Naive thymus-derived CD4-positive, alpha-beta T cell (primary cell): ENCODE data around the gene MAP3K9. TPM values are rescaled to one million over a fixed set of nuclear protein-coding genes. Genes with fewer than 3 reads are reported as not detected.

Experiments
- ATAC-seq: fragments of 150-1000 bp; cut with Tn5 transposase; 2 replicates; pipeline ENCODE4 v1.10.0; 2021; ENCODE audit warnings: mild to moderate bottlenecking, moderate library complexity
- CTCF ChIA-PET: fragments of 350-600 bp; sonication (Branson Sonifier 250); formaldehyde crosslinking; loops from one replicate; lab custom pipeline; 2021; ENCODE audit warnings: antibody characterized with exemption; lab: Charles Lee
- POLR2A ChIA-PET: fragments of 350-600 bp; sonication (Branson Sonifier 250); formaldehyde crosslinking; loops from one replicate; lab custom pipeline; 2021; ENCODE audit warnings: antibody characterized with exemption, inconsistent platforms; lab: Charles Lee
- DNase-seq, 9 donors: peaks; one replicate each; pipeline versions ENCODE4 v3.0.0 to v3.0.0-alpha.2; 2020 to 2022; ENCODE audit warnings: mixed read lengths in 1 of 9
- H3K27ac ChIP-seq: one replicate; pipeline ENCODE4 v1.7.0; 2013; ENCODE audit warnings: mild to moderate bottlenecking, low read depth, low read length, moderate library complexity
- H3K27me3 ChIP-seq, 2 donors: one replicate each; pipeline ENCODE4 v1.7.0; 2013; ENCODE audit warnings: low read length in 2 of 2, mild to moderate bottlenecking in 2 of 2, moderate library complexity in 2 of 2; ENCODE audit not compliant: control insufficient read depth in 2 of 2, insufficient read depth in 2 of 2
- H3K36me3 ChIP-seq, 3 experiments: 1 replicate in 2 of 3; 2 replicates in 1 of 3; pipeline ENCODE4 v1.7.0; 2013; ENCODE audit warnings: low read length in 3 of 3, mild to moderate bottlenecking in 3 of 3, moderate library complexity in 1 of 3; ENCODE audit not compliant: insufficient read depth in 3 of 3, control insufficient read depth in 2 of 3
- H3K4me1 ChIP-seq, 2 donors: one replicate each; pipeline ENCODE4 v1.7.0; 2013; ENCODE audit warnings: low read length in 2 of 2, mild to moderate bottlenecking in 2 of 2, moderate library complexity in 1 of 2; ENCODE audit not compliant: control insufficient read depth in 2 of 2, insufficient read depth in 2 of 2
- H3K4me3 ChIP-seq: 2 replicates; pipeline ENCODE4 v1.7.0; 2013; ENCODE audit warnings: mild to moderate bottlenecking, low read length
- H3K9me3 ChIP-seq, 3 experiments: 1 replicate in 2 of 3; 2 replicates in 1 of 3; pipeline ENCODE4 v1.7.0; 2013; ENCODE audit warnings: low read length in 3 of 3; ENCODE audit not compliant: control insufficient read depth in 2 of 3
- H3K27ac Mint-ChIP-seq, 9 donors: one replicate each; pipeline ENCODE4 v1.8.0; 2020 to 2022; ENCODE audit warnings: mixed read lengths in 9 of 9, mild to moderate bottlenecking in 8 of 9, moderate library complexity in 5 of 9, inconsistent platforms in 2 of 9
- H3K27me3 Mint-ChIP-seq, 5 donors: one replicate each; pipeline ENCODE4 v1.8.0; 2021 to 2022; ENCODE audit warnings: mixed read lengths in 5 of 5, mild to moderate bottlenecking in 1 of 5
- H3K36me3 Mint-ChIP-seq, 5 donors: one replicate each; pipeline ENCODE4 v1.8.0; 2020 to 2022; ENCODE audit warnings: mixed read lengths in 5 of 5, mild to moderate bottlenecking in 3 of 5, inconsistent platforms in 1 of 5
- H3K4me1 Mint-ChIP-seq, 7 donors: one replicate each; pipeline ENCODE4 v1.8.0; 2020 to 2022; ENCODE audit warnings: mixed read lengths in 7 of 7, mild to moderate bottlenecking in 3 of 7, inconsistent platforms in 1 of 7
- H3K4me3 Mint-ChIP-seq, 10 donors: one replicate each; pipeline ENCODE4 v1.8.0; 2020 to 2022; ENCODE audit warnings: mild to moderate bottlenecking in 10 of 10, mixed read lengths in 10 of 10, moderate library complexity in 6 of 10, inconsistent platforms in 2 of 10
- H3K9me3 Mint-ChIP-seq, 11 donors: one replicate each; pipeline ENCODE4 v1.8.0; 2020 to 2022; ENCODE audit warnings: mixed read lengths in 11 of 11, mild to moderate bottlenecking in 4 of 11, inconsistent platforms in 1 of 11, moderate library complexity in 1 of 11
- intact Hi-C, 2 donors: fragments of 100-400 bp; cut with micrococcal nuclease; formaldehyde crosslinking; loops; one replicate each; pipeline ENCODE4 v1.15.1; 2023
- polyA plus RNA-seq, 2 donors: library from polyadenylated mRNA; unstranded; fragments of 300-500 nt; fragmentation: Illumina TruSeq; gene quantifications; one replicate each; pipeline ENCODE4 v1.2.3, GENCODE V29; 2021
- total RNA-seq, 6 experiments: library from RNA in 5 of 6; stranded (reverse) in 5 of 6; gene quantifications; 1 replicate in 5 of 6; 2 replicates in 1 of 6; pipeline ENCODE4 v1.2.3 and lab custom pipeline; 2021 to 2026

MAP3K9 gene
- total and polyA plus RNA-seq, 7 experiments from 2014 or later, result 0.73 to 7.8 (median 5.3) TPM

DNA sequence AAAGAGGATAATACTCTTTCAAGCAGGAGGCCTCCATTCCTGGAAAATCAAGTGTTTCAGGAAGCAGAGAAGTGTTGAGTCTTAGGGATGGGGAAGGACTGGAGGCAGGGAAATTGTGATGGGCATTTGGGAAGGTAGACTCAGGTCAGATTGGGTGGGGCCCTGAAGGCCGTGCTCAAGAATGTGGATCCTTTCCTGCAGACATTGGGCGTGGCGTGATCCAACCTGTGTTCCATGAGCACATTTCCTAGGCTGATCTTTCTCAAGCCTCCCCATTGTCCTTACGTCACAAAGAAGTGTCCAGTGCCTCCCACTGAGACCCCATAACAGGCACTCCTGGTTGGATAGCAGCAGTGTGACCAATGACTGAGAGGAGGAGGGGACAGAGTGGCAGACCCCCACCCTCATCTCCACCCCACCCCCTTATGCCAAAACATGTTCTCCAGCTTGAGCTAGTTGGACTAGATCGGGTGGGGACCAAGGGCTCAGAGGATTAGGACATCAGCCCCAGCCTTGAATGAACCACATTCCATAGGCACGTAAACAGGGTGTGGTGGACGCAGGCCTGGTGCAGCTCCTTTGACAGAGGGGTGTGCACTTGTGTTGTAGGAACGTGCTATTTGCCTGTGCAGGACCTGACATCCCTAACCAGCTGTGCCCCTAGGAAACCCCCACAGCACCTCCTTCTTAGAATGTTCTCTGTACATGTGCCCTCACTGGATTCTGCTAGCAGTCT is 90.8 kb downstream of the MAP3K9 start:
- intact Hi-C loops, result loop anchor here in 1 of 2 donors (10.0 kb wide), 1 partner anchor 904 kb away; no protein-coding TSS in a partner anchor
- no peak overlapping the region for H3K27ac Mint-ChIP-seq
- no peaks in the 10 kb centered on the region for H3K9me3 Mint-ChIP-seq
- Histone ChIP-seq H3K4me3 (no peak overlapping the region), H3K9me3 (no peaks in the 10 kb centered on the region), H3K27ac (no peak overlapping the region), H3K4me1 (peaks cover 2 to 4% of the 10 kb centered on the region in 2 donors), H3K36me3 (no peaks in the 10 kb centered on the region), H3K27me3 (no peaks in the 10 kb centered on the region)
- H3K4me3 Mint-ChIP-seq, result no peak overlapping the region
- DNase-seq (no peak), ATAC-seq (no peak)
- ChIA-PET CTCF (no interaction called here), POLR2A (interaction anchor here (0.8 to 1.0 kb wide), 2 partner anchors 60 to 91 kb away, joined by 3 to 4 read pairs; no protein-coding TSS in a partner anchor)
- H3K4me1 Mint-ChIP-seq, result peaks cover 3 to 7% (median 5%) of the 10 kb centered on the region in 7 donors
- H3K36me3 Mint-ChIP-seq, result no peaks in the 10 kb centered on the region
- H3K27me3 Mint-ChIP-seq, result peaks cover 0 to 9% (median 4%) of the 10 kb centered on the region in 5 donors

DNA sequence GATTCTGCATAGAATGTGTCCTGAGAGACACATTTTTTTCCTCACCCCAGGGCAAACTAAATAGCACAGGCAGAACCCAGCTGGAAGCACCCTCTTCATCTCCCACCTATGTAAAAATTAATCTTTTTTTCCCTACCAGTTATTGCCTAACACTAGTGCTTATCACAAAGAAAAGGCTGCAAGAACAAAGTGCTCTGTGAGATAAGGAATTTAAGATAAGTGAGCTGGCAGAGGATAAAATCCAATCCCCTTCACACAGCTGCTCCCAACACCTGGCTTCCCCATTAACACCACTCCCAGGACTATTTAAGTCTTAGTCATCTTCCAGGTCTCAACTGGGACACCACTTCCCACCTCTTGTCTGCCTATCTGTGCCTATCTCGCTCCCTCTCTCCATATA is 92.4 kb downstream of the MAP3K9 start:
- no peak overlapping the region for H3K4me3 Mint-ChIP-seq
- H3K27ac ChIP-seq, result no peak overlapping the region
- CTCF ChIA-PET, result no interaction called here
- peaks cover 3 to 7% (median 5%) of the 10 kb centered on the region in 7 donors for H3K4me1 Mint-ChIP-seq
- H3K9me3 Mint-ChIP-seq, result no peaks in the 10 kb centered on the region
- no peaks in the 10 kb centered on the region for H3K27me3 ChIP-seq
- DNase-seq, result no peak
- H3K9me3 ChIP-seq, result no peaks in the 10 kb centered on the region
- POLR2A ChIA-PET, result interaction anchor here (0.6 kb wide), 1 partner anchor 94 kb away, joined by 3 read pairs; no protein-coding TSS in a partner anchor
- intact Hi-C loops, result loop anchor here in 1 of 2 donors (10.0 kb wide), 1 partner anchor 902 kb away; no protein-coding TSS in a partner anchor
- no peak for ATAC-seq
- H3K4me1 ChIP-seq, result peaks cover 2 to 4% of the 10 kb centered on the region in 2 donors
- no peak overlapping the region for H3K4me3 ChIP-seq
- H3K36me3 ChIP-seq, result no peaks in the 10 kb centered on the region
- H3K27ac Mint-ChIP-seq, result no peak overlapping the region
- H3K36me3 Mint-ChIP-seq, result no peaks in the 10 kb centered on the region
- peaks cover 0 to 9% (median 4%) of the 10 kb centered on the region in 5 donors for H3K27me3 Mint-ChIP-seq

DNA sequence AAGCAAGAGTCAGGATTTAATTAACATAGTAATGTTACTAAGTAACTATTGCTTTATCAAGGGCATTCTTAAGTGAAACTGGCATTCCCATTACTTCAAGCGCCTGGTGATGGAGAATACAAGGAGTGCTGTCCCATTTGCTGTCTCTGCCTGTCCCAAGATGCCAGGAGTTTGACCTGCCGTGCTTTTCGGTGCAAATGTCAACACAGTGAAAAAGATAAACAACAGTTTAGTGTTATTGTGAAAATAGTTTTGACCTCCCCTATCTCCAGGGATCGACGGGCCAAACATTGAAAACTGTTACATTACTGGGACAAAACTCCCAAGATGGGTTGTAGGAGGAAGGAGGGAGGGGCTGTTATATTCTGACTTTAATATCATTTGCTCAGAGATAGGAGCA is 92.8 kb downstream of the MAP3K9 start:
- no peak overlapping the region for H3K27ac ChIP-seq
- Mint-ChIP-seq H3K4me1 (peaks cover 3 to 7% (median 5%) of the 10 kb centered on the region in 7 donors), H3K27me3 (peaks cover 0 to 9% (median 4%) of the 10 kb centered on the region in 5 donors), H3K36me3 (no peaks in the 10 kb centered on the region), H3K4me3 (no peak overlapping the region), H3K27ac (no peak overlapping the region), H3K9me3 (no peaks in the 10 kb centered on the region)
- POLR2A ChIA-PET, result interaction anchor here (0.6 kb wide), 1 partner anchor 94 kb away, joined by 3 read pairs; no protein-coding TSS in a partner anchor
- no peaks in the 10 kb centered on the region for H3K27me3 ChIP-seq
- DNase-seq (no peak), ATAC-seq (no peak)
- intact Hi-C loops, result loop anchor here in 1 of 2 donors (10.0 kb wide), 1 partner anchor 902 kb away; no protein-coding TSS in a partner anchor
- CTCF ChIA-PET, result interaction anchor here (4.5 kb wide), 1 partner anchor 95 kb away, joined by 60 read pairs; no protein-coding TSS in a partner anchor
- H3K36me3 ChIP-seq, result no peaks in the 10 kb centered on the region
- peaks cover 2 to 4% of the 10 kb centered on the region in 2 donors for H3K4me1 ChIP-seq
- H3K4me3 ChIP-seq, result no peak overlapping the region
- H3K9me3 ChIP-seq, result no peaks in the 10 kb centered on the region

DNA sequence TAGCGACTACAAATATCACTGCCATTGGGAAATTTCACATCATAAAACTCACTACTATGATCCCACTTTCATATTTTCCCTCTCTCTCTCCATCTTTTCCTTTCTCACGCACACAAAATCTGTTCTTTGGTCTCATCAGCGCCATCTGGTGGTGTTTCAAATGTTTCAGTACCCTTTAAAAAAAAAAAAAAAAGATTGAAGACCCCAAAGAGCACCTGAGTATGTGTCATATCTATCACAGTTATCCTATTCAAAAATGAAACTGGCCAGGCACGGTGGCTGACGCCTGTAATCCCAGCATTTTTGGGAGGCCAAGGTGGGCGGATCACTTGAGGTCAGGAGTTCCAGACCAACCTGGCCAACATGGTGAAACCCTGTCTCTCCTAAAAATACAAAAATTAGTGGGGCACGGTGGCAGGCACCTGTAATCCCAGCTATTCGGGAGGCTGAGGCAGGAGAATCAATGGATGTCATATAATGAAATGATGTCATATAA is 95.2 kb downstream of the MAP3K9 start:
- Mint-ChIP-seq H3K4me3 (peak overlapping the region in 2 of 10 donors; percentile 38 to 53), H3K4me1 (peaks cover 3 to 7% (median 5%) of the 10 kb centered on the region in 7 donors), H3K27ac (no peak overlapping the region), H3K9me3 (no peaks in the 10 kb centered on the region), H3K36me3 (no peaks in the 10 kb centered on the region), H3K27me3 (peaks cover 0 to 9% (median 4%) of the 10 kb centered on the region in 5 donors)
- no peak for ATAC-seq
- CTCF ChIA-PET, result interaction anchor here (0.6 to 4.5 kb wide), 18 partner anchors 9 to 240 kb away, joined by 3 to 60 read pairs (median 4); partner anchors contain the start of genes MAP3K9 and MED6
- Histone ChIP-seq H3K36me3 (no peaks in the 10 kb centered on the region), H3K4me1 (peaks cover 2 to 4% of the 10 kb centered on the region in 2 donors), H3K4me3 (no peak overlapping the region), H3K27ac (no peak overlapping the region), H3K27me3 (no peaks in the 10 kb centered on the region), H3K9me3 (no peaks in the 10 kb centered on the region)
- DNase-seq, result peak in 7 of 9 donors; percentile 24 to 62 (median 43)
- POLR2A ChIA-PET, result no interaction called here
- intact Hi-C loops, result loop anchor here (1.0 to 10.0 kb wide), 9 partner anchors 53 to 899 kb away; partner anchors contain the start of genes TTC9 (in 2 of the 2) and MED6 (in 1 of the 2)

DNA sequence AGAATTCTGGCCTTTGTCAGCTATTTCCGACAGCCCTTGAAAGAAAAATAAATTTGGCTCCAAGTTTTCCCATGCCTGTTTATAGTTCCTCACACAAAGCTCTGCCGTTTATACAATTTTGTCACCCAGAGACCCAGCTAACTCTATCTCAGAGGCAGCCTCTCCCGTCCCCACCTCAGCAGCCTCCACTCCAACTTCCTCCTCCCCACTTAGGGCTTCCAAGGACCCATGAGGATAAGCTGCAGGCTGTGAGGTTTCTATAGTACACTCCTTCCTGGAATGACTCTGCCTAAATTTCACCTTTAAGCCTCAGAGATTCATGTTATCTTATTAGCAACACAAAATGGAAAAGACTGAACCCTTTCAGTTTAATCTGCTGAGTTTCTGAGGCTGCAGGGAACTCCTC is 95.8 kb downstream of the MAP3K9 start:
- peaks cover 0 to 9% (median 4%) of the 10 kb centered on the region in 5 donors for H3K27me3 Mint-ChIP-seq
- Histone ChIP-seq H3K4me3 (no peak overlapping the region), H3K36me3 (no peaks in the 10 kb centered on the region), H3K4me1 (peaks cover 2 to 4% of the 10 kb centered on the region in 2 donors), H3K27ac (no peak overlapping the region), H3K27me3 (no peaks in the 10 kb centered on the region), H3K9me3 (no peaks in the 10 kb centered on the region)
- intact Hi-C loops, result loop anchor here in 1 of 2 donors (5.0 to 10.0 kb wide), 2 partner anchors 71 to 899 kb away; partner anchors contain the start of gene TTC9
- ATAC-seq (no peak), DNase-seq (no peak)
- ChIA-PET CTCF (interaction anchor here (0.6 to 4.5 kb wide), 21 partner anchors 8 to 265 kb away, joined by 3 to 60 read pairs (median 4); partner anchors contain the start of genes MAP3K9, MED6 and TTC9), POLR2A (interaction anchor here (0.6 to 1.5 kb wide), 3 partner anchors 72 to 177 kb away, joined by 3 to 4 read pairs (median 3); partner anchors contain the start of gene TTC9)
- H3K4me3 Mint-ChIP-seq, result no peak overlapping the region
- no peaks in the 10 kb centered on the region for H3K9me3 Mint-ChIP-seq
- no peaks in the 10 kb centered on the region for H3K36me3 Mint-ChIP-seq
- peak overlapping the region in 1 of 9 donors; percentile 28 for H3K27ac Mint-ChIP-seq
- H3K4me1 Mint-ChIP-seq, result peaks cover 3 to 7% (median 5%) of the 10 kb centered on the region in 7 donors

DNA sequence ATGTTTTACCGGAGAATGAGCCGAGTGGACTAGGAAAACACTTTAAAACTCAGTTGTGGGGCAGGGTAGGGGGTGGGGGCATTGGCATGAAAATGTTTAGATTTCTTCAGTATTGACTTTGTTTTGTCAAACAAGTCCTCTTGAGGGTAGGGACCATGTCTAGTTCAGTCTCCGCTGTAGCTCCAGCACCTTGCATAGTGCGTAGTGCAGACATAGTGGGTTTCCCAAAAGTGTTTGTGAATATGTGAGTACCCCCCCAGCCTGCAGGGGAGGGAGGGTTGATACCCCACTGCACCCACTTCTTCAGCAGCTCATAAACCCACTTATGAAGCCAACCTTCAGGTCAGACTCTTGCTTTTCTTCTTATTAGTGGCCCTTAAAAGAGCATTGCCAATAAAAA is 96.2 kb downstream of the MAP3K9 start:
- CTCF ChIA-PET, result interaction anchor here (0.6 to 4.5 kb wide), 20 partner anchors 8 to 265 kb away, joined by 3 to 60 read pairs (median 4); partner anchors contain the start of genes MAP3K9, MED6 and TTC9
- no peaks in the 10 kb centered on the region for H3K36me3 Mint-ChIP-seq
- H3K27me3 Mint-ChIP-seq, result peaks cover 0 to 9% (median 4%) of the 10 kb centered on the region in 5 donors
- H3K4me1 Mint-ChIP-seq, result peaks cover 3 to 7% (median 5%) of the 10 kb centered on the region in 7 donors
- H3K36me3 ChIP-seq, result no peaks in the 10 kb centered on the region
- POLR2A ChIA-PET, result interaction anchor here (0.6 to 1.5 kb wide), 3 partner anchors 72 to 178 kb away, joined by 3 to 4 read pairs (median 3); partner anchors contain the start of gene TTC9
- H3K9me3 ChIP-seq, result no peaks in the 10 kb centered on the region
- no peaks in the 10 kb centered on the region for H3K27me3 ChIP-seq
- peak overlapping the region in 2 of 9 donors; percentile 1 to 63 for H3K27ac Mint-ChIP-seq
- no peak overlapping the region for H3K27ac ChIP-seq
- ATAC-seq, result no peak
- H3K4me3 Mint-ChIP-seq, result no peak overlapping the region
- no peak overlapping the region for H3K4me3 ChIP-seq
- peaks cover 2 to 4% of the 10 kb centered on the region in 2 donors for H3K4me1 ChIP-seq
- DNase-seq, result no peak
- H3K9me3 Mint-ChIP-seq, result no peaks in the 10 kb centered on the region
- intact Hi-C loops, result loop anchor here in 1 of 2 donors (5.0 to 10.0 kb wide), 2 partner anchors 71 to 898 kb away; partner anchors contain the start of gene TTC9
